Astrocyte of the hippocampus (primary cell): Measurements from ENCODE around the gene SAPCD1.

Source experiments
- DNase-seq: peaks from one replicate; pipeline ENCODE4 v3.0.0; 2011; ENCODE audit warnings: low read depth, low spot score

Gene SAPCD1

DNA sequence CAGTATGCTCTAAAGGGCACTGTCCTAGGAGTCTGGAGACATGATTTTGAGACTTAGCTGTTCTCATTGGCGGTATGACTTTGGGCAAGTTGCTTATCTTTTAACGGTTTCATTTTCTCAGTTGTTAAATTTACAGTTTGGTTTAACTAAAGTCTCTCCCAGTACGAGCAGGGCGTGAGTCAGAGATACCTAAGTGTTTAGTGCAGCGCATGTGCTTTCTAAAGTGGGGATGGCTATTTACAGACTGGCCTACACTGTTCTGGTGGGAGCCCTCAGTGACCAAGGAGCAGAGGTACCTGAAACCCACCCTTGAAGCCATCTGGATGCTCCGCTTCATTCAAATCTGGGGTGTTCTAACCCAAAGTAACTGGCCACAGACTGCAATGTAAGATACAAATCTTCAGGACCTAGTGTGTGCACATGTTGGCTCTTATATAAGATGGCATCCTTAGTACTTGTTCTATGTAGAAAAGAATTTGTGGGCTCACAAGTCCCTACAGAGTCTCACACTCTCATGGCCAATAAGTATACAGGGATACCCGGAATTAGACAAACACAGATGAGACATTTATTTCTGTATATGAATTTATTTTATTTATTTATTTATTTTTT is 11.9 kb upstream of the SAPCD1 start:
- peak; percentile 43 for DNase-seq

DNA sequence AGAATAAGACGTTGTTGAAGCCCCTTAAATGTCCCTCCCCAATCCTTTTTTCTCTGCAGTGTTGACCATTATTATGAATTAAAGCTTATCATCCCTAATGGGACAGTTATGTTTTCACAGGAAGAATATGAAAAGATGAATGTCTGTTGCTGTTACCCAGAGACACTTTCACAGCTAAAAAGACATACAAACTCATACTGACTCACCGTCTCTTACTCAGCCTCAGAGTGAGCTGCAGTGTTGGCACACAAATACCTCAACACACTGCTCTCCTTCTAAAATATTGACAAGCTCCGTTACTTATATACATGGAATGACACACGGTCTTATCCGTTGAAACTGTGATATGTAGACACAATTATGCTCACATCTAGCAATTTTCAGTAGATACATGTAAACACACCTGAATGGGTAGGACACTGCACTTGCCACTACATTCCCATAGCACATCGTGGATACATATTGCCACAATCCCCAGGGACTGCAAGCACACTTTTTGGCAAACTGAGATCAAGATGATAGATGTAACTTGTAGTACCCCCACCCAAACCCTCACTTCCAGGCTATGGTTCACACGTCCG is 9.6 kb upstream of the SAPCD1 start:
- peak; percentile 65 for DNase-seq

DNA sequence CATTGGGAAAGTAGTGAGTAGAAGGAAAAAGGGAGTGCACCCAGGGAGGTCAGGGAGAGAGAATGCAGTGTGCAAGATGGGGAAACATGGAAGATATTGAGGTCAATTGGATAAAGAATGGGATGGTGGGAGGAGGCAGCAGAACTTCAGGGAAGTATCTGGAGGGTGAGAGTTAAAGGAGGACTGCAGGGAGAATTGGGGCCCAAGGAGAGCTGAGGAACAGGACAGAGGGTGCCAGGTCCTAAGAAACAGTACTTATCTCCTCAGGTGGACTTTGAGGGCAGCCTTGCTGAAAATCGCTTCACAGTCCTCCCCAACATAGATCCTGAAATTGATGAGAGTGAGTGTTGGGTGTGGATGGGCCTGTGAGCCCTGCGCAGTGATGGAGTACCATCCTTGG is 4.2 kb upstream of the SAPCD1 start:
- no peak for DNase-seq

DNA sequence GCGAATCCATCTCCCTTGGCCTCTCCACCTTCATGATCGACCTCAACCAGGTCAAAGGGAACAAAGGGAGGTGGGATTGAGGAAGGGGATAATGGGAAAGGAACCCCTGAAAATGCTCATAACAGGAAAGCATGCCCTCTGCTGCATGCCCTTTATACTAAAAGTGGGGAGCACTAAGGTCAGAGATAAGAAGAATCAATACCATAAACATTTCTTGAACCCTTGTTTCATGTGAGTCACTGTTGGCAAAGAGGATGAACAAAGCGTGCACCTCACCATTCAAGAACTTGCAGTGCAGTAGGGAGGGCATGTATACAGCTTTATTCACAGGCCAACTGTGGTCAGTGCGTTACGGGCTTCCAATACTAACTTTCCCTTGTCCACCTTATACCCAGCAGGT is 1.7 kb upstream of the SAPCD1 start:
- DNase-seq, result no peak

DNA sequence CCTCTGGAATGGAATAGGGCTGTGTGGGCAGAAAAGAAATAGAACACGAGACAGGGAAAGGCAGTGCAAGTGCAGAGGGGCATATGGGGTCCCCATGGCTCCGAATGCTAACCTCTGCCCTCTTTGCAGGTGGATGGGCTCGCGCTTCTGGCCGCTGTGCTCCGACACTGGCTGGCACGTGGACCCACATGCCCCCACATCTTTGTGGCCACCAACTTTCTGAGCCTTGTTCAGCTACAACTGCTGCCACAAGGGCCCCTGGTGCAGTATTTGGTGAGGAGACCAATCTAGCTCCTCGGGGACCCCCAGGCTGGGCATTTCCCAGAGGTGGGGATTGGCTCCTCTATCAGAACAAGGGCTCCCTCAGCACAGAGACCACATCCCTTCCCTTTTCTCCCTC is 1.1 kb upstream of the SAPCD1 start:
- no peak for DNase-seq

DNA sequence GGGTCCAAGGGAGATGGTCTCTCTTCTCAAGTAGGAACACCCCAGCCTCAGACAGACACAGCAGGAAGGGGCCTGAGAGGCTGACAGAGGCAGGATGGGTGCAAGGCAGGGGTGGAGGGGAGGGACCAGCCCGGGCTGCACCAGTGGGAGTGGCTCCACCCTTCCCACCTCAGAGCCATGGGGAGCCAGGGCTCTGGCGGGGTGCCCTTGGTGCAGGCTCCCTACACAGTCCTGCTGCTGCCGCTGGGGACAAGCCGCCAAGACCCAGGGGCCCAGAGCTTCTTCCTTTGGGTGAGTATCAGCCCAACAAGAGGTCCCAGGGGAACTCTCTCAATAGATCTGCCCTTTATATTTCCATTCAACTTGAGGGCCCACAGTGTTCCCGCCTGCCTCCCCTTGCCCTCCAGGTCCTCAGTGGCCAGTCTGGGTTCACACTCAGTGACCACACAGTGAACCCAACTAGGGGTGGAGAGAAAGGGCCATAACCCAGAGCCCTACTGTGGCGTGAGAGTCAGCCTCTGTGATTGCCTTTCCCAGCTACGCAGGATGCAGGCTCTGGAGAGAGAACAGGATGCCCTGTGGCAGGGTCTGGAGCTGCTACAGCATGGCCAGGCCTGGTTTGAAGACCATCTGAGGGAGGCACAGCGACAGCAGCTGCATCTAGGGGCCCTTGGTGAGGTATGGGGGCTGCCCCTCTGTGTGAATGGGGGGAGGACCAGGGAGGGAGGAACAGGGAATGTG is 592 bp downstream of the SAPCD1 start:
- DNase-seq, result no peak

DNA sequence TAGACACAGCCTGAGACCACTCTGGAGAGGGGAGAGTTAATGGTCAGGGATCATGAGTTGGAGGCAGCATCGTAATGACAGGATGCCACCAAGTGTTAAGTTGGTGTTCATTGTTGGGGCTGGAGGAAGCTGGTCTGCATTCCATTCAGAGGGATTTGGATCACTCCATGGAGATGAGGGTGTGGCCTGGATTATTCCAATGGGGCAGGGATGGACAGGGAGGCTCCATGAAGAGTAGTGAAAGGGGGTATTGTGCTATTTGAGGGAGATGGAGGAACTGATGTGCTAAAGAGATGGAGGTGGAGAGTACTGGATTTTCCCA is 1.1 kb downstream of the SAPCD1 start:
- peak; percentile 66 for DNase-seq

DNA sequence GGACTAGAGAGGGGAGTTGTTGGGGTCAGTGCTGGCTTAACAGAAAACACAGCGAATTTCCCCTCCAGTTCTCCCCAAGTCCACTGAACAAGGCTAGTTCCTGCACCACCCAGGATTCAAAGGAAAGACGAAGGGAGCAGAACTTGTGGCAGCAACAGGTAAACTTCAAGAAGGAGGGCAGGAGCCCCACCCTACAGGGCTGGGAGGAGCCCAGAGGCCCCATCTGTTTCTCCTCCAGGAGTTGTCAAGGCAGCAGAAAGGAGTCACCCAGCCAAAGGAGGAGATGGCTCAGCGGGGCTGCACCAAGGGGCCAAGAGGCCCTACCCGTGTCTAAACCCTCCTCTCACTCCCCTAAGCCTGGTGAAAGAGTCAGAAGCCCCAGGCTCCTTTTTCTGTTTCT is 1.7 kb downstream of the SAPCD1 start:
- DNase-seq, result no peak

DNA sequence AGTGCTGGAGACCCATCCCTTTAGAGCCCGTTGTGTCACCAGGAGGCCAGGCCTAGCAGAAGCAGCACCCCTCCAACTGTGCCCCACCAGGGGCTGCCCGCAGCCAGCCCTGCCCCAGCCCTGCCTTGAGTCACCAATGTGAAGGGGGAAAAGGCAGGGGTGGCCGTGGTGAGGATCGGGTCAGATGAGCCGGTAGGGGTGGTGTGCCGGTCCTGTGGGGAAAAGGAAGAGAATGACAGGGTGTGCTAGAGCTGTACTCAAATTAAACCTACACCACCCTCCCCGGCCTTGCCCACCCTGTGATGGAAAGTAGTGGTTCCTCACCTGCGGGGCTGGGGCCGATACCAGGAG is 3.1 kb downstream of the SAPCD1 start:
- no peak for DNase-seq

DNA sequence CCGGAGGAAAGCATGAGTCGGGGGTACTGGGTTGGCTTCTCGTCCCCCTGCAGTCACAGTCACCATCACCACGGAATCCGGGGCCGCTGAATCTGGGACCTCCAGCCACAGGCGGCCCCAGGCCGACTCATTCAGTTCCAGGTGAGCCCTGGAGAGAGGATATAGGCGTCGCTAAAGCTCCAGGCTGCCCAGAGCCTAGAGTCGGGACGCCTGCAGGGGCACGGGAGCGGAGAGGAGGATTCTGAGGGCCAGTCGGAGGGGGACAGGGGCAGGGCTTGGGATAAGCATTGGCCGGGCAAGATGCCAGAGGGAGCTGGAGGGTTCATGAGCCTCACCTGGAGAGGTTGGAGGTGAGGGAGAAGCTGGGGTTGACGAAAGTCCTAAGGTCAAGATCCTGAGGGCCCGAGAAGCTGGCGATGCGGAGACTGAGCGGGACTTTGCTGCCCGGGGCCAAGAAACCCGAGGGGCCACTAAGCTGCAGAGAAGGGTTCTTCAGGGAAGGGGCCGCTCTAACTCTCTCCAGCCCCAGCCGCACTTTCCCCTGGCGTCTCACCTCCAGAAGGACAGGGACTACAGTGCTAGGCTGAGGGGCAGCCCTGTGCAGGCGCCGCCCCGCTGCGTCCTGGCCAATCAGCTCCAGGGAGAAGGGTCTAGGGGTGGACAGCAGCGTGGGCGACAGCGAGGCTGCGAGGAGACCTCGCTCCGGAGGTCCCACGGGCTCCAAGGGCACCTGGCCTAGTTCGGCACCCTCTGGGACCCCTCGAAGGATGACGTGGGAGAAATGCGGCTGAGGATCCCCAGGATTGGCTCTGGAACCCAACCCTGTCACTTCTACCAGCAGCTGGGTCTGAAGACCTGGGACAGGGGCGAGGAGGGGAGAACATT is 3.7 kb downstream of the SAPCD1 start:
- peak; percentile 21 for DNase-seq

DNA sequence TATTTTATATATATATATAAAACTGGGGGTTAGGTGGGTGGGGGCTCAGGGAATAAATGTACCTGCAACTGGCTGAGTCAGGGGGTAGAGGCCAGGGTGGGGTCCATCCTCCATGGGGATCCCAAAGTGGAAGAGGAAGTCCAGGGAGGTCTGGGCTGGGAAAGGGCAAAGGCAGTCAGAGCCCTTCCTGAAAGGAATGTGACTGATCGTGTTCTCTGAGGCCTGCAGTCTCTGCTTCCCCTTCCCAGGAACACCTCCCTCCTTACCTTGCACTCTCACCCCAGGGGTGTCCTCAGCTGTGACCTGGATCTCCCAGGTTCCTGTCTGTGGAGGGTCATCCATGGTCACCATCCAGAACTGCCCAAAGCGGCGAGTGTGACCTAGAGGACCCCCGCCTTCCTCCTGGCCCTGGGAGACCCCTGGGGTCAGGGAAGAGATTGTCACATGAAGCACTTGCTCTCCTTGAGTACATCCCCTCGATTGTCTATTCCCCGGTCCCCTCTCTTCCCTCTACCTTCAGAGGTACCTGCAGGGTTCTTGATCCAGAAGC is 4.7 kb downstream of the SAPCD1 start:
- DNase-seq, result no peak

DNA sequence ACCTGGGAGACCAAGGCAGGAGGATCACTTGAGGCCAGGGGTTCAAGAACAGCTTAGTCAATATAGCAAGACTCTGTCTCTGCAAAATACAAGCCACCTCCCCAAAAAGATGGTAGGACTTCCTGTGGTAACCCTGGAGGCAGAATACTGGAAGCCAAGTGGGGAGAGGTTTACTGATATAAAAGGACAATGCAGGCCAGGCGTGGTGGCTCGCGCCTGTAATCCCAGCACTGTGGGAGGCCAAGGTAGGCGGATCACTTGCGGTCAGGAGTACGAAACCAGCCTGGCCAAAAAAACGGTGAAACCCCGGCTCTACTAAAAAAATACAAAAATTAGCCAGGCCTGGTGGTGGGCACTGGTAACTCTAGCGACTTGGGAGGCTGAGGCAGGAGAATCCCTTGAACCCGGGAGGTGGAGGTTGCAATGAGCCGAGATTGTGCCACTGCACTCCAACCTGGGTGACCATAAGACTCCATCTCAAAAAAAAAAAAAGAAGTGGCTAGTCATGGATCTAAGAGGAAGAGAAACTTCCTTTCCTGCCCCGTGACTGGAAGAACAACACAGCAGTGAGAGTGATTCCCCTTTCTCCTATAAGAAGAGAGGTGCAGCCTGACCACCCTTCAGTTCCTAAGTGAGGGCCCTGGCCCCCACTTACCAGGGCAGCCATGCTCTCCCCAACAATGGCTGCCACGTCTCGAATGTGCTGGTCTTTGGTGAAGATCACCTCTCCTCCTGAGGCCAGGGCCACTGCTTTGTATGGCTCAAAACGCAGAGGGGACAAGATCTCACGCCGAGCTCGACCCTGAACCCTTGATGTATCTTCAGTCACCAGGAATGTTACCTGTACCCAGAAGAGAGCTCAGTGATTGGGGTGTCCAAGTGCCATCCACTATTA is 6.2 kb downstream of the SAPCD1 start:
- DNase-seq, result no peak

DNA sequence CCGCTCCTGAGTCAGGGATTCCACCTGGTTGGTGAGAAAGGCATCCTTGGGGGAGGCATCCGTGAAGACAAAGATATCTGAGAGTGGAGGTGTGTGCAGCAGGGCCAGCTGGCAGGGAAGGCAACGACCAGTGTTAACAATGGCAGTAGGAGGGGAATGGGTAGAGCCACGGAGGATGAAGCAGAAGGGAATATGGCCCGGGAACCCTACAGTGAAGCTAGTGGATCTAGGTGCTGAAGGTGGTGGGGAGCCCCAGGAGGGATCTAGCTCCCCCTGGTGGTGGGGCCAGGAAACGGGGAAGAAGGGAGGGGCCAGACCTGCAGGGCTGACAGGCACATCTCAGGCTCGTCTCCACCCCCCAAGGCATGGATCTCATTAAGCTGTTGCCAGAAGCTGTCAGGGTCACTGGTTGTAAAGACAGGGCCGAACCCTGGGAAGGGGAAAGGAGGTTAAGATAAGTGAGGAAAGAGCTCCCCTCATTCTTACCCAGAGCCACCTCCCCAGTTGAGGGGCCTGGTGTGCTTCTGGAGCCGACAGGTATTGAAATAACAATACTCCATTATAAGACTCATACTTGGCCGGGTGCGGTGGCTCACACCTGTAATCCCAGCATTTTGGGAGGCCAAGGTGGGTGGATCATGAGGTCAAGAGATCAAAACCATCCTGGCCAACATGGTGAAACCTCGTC is 7.4 kb downstream of the SAPCD1 start:
- DNase-seq, result peak; percentile 37

DNA sequence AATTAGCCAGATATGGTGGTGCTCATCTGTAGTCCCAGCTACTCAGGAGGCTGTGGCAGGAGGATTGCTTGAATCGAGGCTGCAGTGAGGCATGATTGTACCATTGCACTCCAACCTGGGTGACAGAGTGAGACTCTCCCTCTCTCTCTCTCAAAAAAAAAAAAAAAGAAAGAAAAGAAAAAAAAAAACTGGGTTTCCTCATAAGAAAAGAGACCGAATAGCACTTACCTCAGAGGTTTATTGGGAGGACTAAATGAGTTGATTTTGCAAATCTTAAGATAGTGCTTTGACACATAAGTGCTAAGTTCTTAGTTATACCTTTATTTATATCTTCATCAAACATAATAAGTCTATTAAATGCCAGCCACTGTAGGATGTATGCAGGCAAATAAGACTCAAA is 8.4 kb downstream of the SAPCD1 start:
- no peak for DNase-seq

DNA sequence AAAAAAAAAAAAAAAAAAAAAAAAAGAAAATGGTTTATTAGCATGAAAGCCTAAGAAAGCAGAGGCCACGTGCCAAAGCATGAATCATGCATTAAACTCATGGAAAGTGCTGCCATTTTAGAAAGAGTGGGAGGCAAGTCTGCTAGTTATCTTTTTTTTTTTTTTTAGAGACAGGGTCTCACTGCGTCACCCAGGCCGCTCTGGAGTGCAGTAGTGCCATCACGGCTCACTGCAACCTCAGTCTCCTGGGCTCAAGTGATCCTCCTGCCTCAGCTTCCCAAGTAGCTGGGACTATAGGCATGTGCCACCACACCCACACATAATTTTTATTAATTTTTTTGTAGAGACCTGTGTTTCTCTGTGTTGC is 9.5 kb downstream of the SAPCD1 start:
- no peak for DNase-seq

DNA sequence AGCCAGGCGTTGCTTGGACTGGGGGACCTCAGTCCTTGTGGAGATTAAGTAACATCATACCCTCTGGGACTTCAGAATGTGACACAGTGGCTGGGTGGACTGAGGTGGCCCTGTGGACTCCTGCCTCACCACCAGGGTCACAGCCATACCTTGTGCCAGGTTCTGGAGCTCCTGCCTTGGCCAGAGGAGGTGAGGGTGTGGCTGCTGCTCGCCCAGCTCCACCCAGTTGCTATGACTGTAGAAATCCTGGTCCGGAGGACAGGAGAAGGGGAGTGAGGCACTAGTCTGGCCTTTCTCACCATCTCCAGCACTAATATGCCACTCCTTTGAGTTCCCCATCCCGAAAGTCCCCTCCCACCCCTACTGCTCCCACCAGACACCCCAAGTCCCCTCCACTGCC is 12.7 kb downstream of the SAPCD1 start:
- no peak for DNase-seq

DNA sequence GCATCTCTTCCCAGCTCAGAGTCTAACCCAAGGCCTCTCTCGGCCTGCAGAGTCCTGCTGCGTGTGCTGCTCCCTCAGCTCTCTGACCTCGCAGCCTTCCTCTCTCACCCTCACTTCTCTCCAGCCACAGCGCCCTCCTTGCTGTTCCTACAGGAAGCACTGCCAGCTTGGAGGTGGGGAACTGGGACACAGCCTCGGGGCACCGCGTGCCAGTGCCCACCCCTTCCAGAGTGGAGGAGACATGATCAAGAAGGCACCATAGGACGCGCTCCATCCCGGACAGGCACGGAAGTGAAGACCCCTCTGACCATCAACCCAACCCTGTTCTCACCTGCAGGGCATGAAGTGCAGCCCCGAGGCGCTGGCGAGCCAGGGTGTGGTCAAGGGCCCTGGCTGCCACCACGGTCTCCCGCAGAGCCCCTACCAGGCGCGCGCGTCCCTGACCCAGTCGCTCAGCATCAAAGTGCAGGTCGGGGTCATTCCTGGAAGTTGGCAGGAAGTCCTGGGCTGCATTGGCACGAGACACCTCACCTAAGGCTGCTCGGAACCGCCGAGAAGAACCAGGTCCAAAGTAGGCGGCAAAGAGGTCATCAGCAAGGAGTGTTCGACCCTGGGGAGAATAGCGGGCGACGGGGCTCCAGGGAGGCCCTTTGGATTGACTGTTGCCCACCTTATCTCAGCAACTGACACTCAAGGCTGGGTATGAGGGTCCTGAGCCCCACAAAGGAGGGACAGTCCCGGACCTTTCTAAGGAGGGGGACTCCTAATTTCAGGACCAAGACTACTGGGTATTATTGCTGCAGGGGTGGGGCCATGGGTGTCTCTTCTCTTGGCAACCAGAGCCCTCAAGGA is 13.4 kb downstream of the SAPCD1 start:
- DNase-seq, result no peak

DNA sequence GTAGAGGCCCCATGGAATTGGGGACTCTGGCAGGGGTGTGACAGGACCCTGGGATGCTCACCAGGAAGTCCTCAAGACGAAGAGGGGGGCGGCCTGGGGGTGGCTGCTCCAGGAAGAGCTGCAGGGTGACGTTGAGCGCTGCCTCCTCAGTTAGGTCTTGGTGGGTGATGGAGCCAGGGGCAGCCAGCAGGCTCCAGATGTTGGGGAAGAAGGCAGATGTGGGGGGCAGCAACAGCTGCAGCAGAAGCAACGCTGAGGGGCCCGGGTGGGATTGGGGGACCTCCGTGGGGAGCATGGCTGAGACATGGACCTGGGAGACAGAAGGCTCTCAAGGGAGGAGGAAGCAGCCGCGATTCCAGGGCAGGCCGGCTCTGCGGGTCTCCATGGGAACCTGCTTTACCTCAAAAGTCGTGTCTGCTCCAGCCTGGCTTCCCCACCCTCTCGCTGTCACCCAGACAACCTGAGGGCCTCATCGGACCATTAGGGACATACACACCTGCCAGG is 14.1 kb downstream of the SAPCD1 start:
- peak; percentile 16 for DNase-seq

DNA sequence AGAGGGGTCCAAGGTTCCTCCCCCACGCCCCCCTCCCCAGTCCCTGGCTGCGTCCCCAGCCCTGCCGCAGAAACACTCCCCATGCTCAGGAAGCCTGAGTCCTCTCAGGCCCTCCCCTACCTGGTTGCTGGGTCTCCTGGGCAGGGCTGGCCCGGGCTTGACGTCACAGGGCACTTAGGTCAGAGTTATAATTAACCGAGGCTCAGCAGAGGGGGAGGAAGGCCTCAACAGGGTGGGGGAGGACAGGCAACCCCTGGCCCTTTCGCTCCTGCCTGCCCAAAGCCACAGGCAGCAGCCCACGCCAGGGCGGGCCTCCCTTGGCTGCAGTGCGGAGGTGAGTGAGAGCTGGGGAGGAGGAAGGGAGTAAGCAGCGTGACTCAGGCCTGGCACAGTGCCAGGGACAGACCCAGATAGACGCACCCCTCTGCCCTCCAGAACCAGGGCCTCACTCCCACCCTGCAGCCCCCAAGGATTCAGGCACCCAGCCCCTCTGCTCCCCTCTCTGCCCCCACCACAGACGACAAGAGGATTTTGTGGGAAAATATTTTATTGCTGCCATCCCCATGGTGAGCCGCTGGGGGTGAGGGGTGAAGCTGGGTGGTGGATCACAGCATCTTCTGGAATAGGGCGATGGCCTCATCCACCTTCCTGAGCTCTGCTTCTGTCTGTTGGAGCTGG is 14.7 kb downstream of the SAPCD1 start, which contains the start of gene VWA7:
Gene VWA7 (minus strand): TSS at position 340 of the 678 bp plus-strand sequence. CDS start 549 bp downstream, outside the sequence.
- DNase-seq, result peak; percentile 84
